SHP77 (cell line): Measurements from ENCODE around the gene PPP3R1.

Experiments
- DNase-seq, 2 experiments: peaks; one replicate each; lab custom pipeline; 2025; lab: John Stamatoyannopoulos, UW

Gene PPP3R1

GRCh38 chr2:68258851-68259250 is 6.5 kb upstream of the PPP3R1 start:
- DNase-seq = no peak

GRCh38 chr2:68256093-68256450 is 3.7 kb upstream of the PPP3R1 start:
- no peak for DNase-seq

DNA sequence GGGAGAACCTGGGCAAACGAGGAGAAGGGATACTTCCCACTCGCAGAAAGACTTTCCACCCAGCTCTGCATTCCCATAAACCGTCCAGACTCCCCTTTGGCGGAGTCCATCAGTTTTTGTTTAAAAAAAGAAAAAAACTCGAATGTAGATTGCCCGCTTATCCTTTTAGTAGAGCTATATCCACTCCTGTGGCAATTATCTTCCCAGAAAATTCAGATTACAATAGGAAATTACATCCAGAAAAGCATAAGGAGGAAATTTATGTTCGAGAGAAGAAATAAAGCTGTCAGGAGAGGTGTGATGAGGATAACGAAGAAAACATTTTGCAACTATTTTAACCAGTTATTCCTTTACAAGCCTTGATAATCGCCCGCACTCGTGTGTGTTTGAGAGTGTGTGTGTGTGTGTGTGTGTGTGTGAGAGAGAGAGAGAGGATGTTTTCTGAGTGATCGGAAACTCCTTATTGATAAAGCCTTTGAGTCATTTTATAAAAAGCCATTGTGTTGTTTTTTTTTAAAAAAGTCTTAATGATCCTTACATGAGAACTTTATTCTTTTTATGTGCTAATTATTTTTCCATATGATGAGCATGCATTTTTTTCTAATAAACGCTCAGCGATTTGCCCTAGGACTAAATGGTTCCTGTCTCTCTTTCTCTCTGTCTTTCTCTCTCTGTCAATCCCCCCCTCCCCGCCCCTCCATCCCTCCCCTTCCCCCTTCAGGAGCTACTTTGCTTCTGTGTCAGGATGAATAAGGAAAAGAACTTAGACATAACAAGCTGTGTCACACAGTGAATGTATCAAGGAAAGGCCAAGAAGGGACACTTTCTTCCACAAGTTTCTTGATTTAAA is 1.1 kb upstream of the PPP3R1 start:
- no peak for DNase-seq

DNA sequence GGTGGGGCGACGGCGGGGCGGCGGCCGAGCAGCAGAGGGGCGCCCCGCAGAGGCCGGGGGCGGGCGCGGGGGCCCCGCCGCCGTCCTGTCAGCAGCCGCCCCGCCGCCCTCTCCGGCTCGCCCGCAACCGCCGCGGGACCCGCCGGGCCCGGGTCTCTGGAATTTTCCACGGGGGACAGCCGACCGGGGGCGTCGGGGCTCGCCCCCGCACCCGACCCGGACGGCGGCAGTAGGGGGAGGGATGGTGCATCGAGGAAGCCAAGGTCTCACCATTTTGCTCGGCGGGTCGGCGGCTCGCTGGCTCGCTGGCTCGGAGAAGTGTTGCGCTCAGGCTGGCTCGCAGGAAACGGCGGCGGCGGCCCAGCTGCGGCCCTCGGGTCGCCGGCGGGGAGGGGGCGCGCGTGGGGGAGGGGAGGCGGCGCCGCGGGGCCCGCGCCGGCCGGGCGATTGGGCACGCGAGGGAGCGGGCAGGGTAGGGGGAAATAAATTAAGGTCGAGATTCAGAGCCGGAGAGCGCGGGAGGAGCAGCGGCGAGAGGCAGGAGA is 405 bp downstream of the PPP3R1 start:
- no peak for DNase-seq

DNA sequence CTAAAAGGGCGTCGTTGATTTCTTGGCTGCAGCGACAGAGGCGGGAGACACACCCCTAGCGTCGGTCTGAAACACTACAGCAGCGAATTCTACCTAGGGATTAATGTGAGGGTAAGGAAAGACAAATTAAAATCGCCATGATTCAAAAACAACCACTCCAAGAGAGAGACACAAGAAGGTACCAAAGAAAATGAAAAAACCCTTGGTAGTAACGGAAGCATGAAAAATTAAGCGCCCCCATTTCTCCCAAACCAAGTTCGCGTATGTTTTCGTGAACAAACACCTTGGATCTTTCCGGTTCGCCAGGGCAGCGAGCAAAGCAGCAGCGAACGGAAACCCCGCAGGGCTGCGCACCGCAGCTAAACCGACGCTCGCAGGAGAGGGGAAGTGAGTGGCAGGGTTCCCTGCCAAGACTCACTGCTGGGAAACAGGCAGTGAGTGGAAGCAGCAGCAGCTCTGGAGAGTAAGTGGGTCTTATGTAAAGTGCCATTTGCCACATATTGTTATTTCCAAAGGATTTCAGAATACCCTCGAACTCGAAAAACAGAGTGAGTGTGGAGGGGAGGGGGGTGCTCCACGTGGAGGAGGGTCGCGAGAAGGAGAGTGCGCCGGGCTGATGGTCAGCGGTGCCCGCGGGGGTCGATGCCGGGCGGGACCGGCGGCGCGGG is 1.0 kb downstream of the PPP3R1 start:
- DNase-seq = peak; percentile 61 to 68

DNA sequence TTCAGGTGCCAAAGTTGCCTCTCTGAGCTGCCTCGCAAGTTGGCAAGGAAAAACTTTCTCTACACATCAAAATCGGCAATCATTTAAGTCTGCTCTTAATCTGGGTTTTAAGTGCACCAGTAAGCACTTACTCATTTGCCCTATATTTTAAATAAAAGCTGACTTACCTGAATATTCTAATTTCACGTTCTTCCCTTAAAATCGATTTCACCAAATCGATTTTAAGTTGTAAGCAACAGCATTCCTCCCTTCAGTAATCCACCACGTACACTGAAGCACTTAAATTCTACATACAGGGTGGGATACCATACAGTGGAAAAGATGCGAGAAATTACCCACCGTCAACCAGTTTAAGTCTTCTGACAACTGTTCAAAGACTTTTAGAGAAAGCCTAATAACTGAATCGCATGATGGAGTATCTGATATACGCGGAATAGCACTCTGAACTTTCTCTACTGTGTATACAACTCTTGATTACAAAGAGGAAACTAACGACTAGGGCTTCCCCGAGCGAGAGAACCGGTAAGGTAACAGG is 1.6 kb downstream of the PPP3R1 start:
- DNase-seq = no peak

DNA sequence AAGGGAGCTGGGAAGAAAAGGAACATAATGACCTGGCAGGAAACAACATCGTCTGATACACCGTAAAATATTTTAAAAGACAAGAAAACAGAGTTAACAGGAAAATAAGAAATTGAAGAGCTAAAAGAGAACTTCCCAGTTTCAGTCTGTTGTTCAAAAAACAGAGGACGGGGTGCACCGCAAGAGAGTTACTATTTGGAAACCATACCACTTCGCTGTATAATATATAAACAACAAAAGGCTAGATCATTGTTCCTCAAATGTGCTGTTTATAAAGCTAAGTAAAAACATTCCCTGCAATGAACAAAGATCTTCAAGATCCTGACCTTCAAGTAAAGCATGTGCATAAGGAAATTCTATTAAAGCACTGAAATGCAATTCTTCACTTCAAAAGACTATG is 2.1 kb downstream of the PPP3R1 start:
- no peak for DNase-seq

- DNase-seq = no peak
Observed at GRCh38 chr2:68248806-68249205, 3.5 kb downstream of the PPP3R1 start.

GRCh38 chr2:68248361-68248760 is 4.0 kb downstream of the PPP3R1 start:
- DNase-seq = no peak

- no peak for DNase-seq
Observed at GRCh38 chr2:68246396-68246795, 5.9 kb downstream of the PPP3R1 start.

DNA sequence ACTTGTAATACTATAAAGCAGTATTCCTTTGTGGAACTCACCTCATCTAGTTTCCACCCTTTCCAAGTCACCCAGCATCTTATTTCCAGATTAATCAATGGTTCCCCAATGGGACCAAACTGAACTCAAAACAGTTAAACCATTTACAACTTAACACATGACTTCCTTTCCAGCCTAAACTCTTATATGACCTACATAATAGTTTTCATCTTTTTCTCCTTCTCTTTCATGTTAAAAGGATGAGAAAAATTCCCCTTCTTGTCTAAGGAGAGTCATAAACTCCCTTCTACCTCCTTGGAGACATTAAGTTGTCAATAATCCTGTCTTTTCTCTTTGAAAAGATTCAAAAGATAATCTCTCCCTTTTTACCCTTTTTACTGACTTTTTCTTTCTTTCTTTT is 6.7 kb downstream of the PPP3R1 start:
- DNase-seq = no peak

DNA sequence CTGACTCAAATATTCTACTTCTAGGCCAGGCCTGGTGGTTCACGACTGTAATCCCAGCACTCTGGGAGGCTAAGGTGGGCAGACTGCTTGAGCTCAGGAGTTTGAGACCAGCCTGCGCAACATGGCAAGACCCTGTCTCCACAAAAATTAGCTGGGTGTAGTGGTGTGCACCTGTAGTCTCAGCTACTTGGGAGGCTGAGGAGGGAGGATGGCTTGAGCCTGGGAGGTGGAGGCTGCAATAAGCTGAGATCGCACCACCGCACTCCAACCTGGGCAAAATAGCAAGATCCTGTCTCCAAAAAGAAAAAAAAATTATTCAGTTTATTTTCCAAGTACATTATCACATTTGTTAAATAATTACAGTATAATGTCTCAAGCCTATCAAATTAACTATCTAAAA is 7.3 kb downstream of the PPP3R1 start:
- no peak for DNase-seq

DNA sequence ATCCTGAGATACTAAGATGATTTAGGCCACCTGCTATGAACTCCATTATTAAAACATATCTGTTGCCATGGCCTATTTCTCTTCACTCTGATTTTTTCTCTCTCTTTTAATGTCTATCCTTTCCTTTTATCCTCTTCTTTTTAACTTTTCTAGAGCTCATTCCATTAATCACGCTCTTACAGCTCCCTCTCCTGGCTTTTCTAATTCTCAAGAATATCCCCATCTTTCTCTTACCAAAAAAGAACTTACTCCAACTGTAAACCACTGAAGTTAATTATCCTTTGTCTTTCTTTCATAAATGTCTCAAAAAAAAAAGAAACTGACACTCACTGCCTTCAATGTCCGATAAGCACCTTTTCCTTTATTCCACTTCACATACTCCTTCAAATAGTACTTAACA is 7.9 kb downstream of the PPP3R1 start:
- DNase-seq = no peak

DNA sequence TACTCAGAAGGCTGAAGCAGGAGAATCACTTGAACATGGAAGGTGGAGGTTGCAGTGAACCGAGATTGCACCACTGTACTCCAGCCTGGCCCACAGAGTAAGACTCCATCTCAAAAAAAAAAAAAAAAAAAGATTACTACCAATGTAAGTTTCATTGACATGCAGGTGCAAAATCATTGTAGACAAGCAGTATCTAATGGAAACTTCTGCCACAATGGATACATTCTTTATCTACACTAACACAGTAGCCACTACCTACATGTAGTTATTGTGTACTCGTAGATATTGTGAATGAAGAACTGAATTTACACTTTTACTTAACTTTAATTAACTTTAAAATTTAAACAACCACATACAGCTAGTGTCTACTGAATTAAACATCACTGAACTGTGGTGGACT is 10.6 kb downstream of the PPP3R1 start:
- DNase-seq = no peak

DNA sequence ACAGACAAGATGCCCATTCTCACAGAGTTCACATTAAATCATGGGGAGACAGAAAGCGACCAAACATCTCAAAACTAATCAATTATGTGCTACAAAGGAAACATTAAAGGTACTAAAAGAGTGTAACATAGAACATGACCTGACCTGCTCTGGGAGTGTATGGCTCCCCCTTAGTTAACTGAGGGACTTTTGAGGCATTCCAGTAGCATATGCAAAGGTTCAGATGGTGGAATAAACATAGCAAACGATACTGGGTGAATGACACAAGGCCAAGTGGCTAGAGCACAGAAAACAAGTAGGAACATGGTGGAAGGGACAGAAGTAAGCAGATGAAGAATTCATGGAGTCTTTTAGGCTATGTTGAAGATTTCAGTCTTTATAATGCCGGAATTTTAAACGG is 11.9 kb downstream of the PPP3R1 start:
- no peak for DNase-seq

- no peak for DNase-seq
Observed at GRCh38 chr2:68238955-68239822, 13.1 kb downstream of the PPP3R1 start.

- no peak for DNase-seq
Observed at GRCh38 chr2:68237976-68238580, 14.3 kb downstream of the PPP3R1 start.

- no peak for DNase-seq
Observed at GRCh38 chr2:68237404-68237803, 14.9 kb downstream of the PPP3R1 start.

DNA sequence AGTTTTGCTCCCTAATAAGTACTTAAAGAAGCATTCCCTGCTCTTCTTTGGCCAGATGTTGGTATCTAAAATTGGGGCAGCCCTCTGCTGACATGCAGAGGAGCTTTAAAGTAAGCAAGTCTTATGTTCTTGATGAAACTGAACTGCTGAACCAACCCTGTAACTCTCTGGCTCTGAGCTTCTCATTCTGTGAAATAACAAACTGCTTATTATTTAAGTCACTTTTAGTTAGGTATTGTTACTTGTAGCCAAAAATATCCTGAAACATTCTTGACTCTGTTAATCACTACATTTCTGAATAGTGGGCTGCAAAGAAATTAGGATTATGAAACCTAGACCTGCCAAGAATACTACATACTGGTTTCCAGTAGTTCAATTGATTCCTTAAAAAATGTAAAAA is 15.5 kb downstream of the PPP3R1 start:
- no peak for DNase-seq

GRCh38 chr2:68236103-68236734 is 16.1 kb downstream of the PPP3R1 start:
- no peak for DNase-seq

DNA sequence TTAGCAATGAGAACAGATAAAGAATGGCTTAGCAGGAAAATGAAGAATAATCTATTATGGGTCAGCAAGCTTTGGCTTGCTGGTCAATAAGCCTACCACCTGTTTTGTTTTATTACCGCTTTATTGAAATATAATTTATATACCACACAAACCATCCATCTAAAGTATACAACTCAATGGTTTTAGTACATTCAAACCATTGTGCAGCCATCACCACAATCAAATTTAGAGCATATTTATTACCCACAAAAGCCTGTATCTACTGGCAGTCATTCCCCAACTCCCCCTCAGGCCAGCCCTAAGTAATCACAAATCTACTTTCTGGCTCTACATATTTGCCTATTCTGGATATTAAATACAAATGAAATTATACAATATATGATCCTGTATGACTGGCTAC is 17.2 kb downstream of the PPP3R1 start:
- DNase-seq = no peak
